ENCODE measurements around the gene LIG3.

DNA sequence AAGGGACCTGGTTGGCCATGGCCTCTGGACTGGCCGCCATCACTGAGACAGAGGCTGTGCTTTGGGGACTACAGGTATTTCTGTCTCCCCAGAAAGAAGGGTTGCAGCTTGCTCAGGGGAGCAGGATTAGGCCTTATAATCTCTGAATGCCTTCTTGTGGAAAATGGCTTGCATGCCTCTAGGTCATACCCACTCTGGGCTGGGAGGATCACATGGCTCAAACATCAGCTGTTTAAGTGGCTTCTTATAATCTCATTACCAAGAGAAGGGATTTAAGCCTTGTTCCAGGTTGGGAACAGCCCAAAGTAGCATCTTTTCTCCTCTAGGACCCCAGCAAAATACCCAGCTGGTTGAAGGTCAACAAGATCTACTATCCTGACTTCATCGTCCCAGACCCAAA, 19.1 kb downstream of the LIG3 start:
- TF ChIP-seq, protein P1, sequence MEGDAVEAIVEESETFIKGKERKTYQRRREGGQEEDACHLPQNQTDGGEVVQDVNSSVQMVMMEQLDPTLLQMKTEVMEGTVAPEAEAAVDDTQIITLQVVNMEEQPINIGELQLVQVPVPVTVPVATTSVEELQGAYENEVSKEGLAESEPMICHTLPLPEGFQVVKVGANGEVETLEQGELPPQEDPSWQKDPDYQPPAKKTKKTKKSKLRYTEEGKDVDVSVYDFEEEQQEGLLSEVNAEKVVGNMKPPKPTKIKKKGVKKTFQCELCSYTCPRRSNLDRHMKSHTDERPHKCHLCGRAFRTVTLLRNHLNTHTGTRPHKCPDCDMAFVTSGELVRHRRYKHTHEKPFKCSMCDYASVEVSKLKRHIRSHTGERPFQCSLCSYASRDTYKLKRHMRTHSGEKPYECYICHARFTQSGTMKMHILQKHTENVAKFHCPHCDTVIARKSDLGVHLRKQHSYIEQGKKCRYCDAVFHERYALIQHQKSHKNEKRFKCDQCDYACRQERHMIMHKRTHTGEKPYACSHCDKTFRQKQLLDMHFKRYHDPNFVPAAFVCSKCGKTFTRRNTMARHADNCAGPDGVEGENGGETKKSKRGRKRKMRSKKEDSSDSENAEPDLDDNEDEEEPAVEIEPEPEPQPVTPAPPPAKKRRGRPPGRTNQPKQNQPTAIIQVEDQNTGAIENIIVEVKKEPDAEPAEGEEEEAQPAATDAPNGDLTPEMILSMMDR (conservative IDR thresholded peaks at IDR 0.05): no peak
- no peak for TF ChIP-seq EZH2 (IDR thresholded peaks at IDR 0.05; ENCODE audit: low read depth)
